SK-N-SH (cell line): ENCODE results near the gene HUNK. TPM values are rescaled to one million over a fixed set of nuclear protein-coding genes. Genes with fewer than 3 reads are reported as not detected.

Experiments
- CTCF ChIA-PET: fragments of 300-600, 350-600 bp; formaldehyde crosslinking; extraction: SDS; loops from one replicate; lab custom pipeline; 2021; lab: Yijun Ruan, JAX
- POLR2A ChIA-PET: fragments of 350-600 bp; sonication (Branson Sonifier 250); formaldehyde crosslinking; extraction: SDS; loops from one replicate; lab custom pipeline; 2020; ENCODE audit warnings: antibody characterized with exemption, inconsistent platforms; lab: Yijun Ruan, JAX
- DNase-seq: peaks from one replicate; pipeline ENCODE4 v3.0.0; 2012
- H2AFZ ChIP-seq: fragments of 200-600 bp; sonication (generic); 2 replicates; pipeline ENCODE4 v1.8.1; 2016; ENCODE audit warnings: antibody characterized with exemption, mild to moderate bottlenecking, low read depth
- H3F3A ChIP-seq: fragments of 200-600 bp; sonication (generic); replicated peaks from 2 replicates; pipeline ENCODE3; 2016; ENCODE audit warnings: antibody characterized with exemption, mild to moderate bottlenecking; ENCODE audit not compliant: insufficient read depth
- H3K27ac ChIP-seq, 2 experiments: fragments of 200-500 bp in 1 of 2; fragments of 200-600 bp in 1 of 2; sonication (Bioruptor generic) in 1 of 2; sonication (generic), shearing (Covaris generic) in 1 of 2; 2 replicates each; pipeline versions ENCODE4 v1.5.1 to v1.6.1; 2014 to 2016; ENCODE audit warnings: low read depth in 2 of 2, inconsistent platforms in 1 of 2, low read length in 1 of 2, mild to moderate bottlenecking in 1 of 2, mixed read lengths in 1 of 2
- H3K27me3 ChIP-seq: fragments of 200-600 bp; sonication (generic), shearing (Covaris generic); 2 replicates; pipeline ENCODE4 v1.6.1; 2016; ENCODE audit warnings: mixed run types; ENCODE audit not compliant: insufficient read depth
- H3K36me3 ChIP-seq, 2 experiments: fragments of 200-500 bp in 1 of 2; fragments of 200-600 bp in 1 of 2; sonication (Bioruptor generic) in 1 of 2; sonication (generic) in 1 of 2; replicated peaks in 1 of 2; 2 replicates each; pipeline versions ENCODE3 to v1.5.1; 2014 to 2016; ENCODE audit warnings: low read length in 1 of 2, mild to moderate bottlenecking in 1 of 2; ENCODE audit not compliant: insufficient read depth in 2 of 2, control insufficient read depth in 1 of 2
- H3K4me1 ChIP-seq, 2 experiments: fragments of 200-500 bp in 1 of 2; fragments of 200-600 bp in 1 of 2; sonication (Bioruptor generic) in 1 of 2; sonication (generic), shearing (Covaris generic) in 1 of 2; 2 replicates each; pipeline versions ENCODE4 v1.5.1 to v1.6.1; 2014 to 2016; ENCODE audit warnings: low read depth in 1 of 2, low read length in 1 of 2, mixed run types in 1 of 2; ENCODE audit not compliant: insufficient read depth in 2 of 2, control insufficient read depth in 1 of 2
- H3K4me2 ChIP-seq: fragments of 200-600 bp; sonication (generic), shearing (Covaris generic); 2 replicates; pipeline ENCODE4 v1.6.1; 2017; ENCODE audit warnings: mixed run types
- H3K4me3 ChIP-seq, 2 experiments: fragments of 200-500 bp in 1 of 2; fragments of 200-600 bp in 1 of 2; sonication (Bioruptor generic) in 1 of 2; sonication (generic), shearing (Covaris generic) in 1 of 2; 2 replicates each; pipeline versions ENCODE4 v1.5.1 to v1.8.1; 2014 to 2016; ENCODE audit warnings: low read depth in 2 of 2, inconsistent platforms in 1 of 2, low read length in 1 of 2, mild to moderate bottlenecking in 1 of 2, mixed read lengths in 1 of 2, moderate library complexity in 1 of 2
- H3K79me2 ChIP-seq: fragments of 200-600 bp; sonication (generic); 2 replicates; pipeline ENCODE4 v1.8.1; 2017; ENCODE audit warnings: mild to moderate bottlenecking; ENCODE audit not compliant: insufficient read depth
- H3K9ac ChIP-seq: fragments of 200-600 bp; sonication (generic); 2 replicates; pipeline ENCODE4 v1.6.1; 2017; ENCODE audit warnings: mixed run types
- H3K9me2 ChIP-seq: fragments of 200-600 bp; sonication (generic); 2 replicates; pipeline ENCODE4 v1.6.1; 2017; ENCODE audit warnings: mixed run types
- H3K9me3 ChIP-seq: fragments of 200-600 bp; sonication (generic); 2 replicates; pipeline ENCODE4 v1.6.1; 2017; ENCODE audit warnings: mixed run types, mild to moderate bottlenecking, moderate library complexity
- H4K20me1 ChIP-seq: fragments of 200-600 bp; sonication (generic); 2 replicates; pipeline ENCODE4 v1.6.1; 2017; ENCODE audit warnings: mild to moderate bottlenecking, mixed run types; ENCODE audit not compliant: insufficient read depth
- CHD2 ChIP-seq: fragments of 150-350 bp; IDR thresholded peaks from 2 replicates; pipeline ENCODE4 v1.6.1; 2018; ENCODE audit warnings: low read length; ENCODE audit not compliant: partially characterized antibody
- FOSL2 ChIP-seq: IDR thresholded peaks from 2 replicates; pipeline ENCODE4 v1.4.0; 2012; ENCODE audit warnings: low read depth, mild to moderate bottlenecking, moderate library complexity, borderline replicate concordance
- FOXJ3 ChIP-seq: sonication (generic); formaldehyde crosslinking; IDR thresholded peaks from 2 replicates; pipeline ENCODE4 v1.5.1; 2020; ENCODE audit warnings: mild to moderate bottlenecking, missing genetic modification reagents
- FOXM1 ChIP-seq: IDR thresholded peaks from 2 replicates; pipeline ENCODE4 v1.4.0; 2012; ENCODE audit warnings: low read depth, mild to moderate bottlenecking
- GATA2 ChIP-seq: sonication (generic); formaldehyde crosslinking; IDR thresholded peaks from 2 replicates; pipeline ENCODE4 v1.5.0; 2020; ENCODE audit warnings: mild to moderate bottlenecking, missing genetic modification reagents
- JUND ChIP-seq: IDR thresholded peaks from 2 replicates; pipeline ENCODE4 v1.4.0; 2012
- RAD21 ChIP-seq: IDR thresholded peaks from 2 replicates; pipeline ENCODE4 v1.6.1; 2012; ENCODE audit warnings: mild to moderate bottlenecking, low read length
- RCOR1 ChIP-seq: fragments of 150-350 bp; IDR thresholded peaks from 2 replicates; pipeline ENCODE4 v1.6.1; 2017; ENCODE audit warnings: antibody characterized with exemption, low read length
- RFX5 ChIP-seq: IDR thresholded peaks from 2 replicates; pipeline ENCODE4 v1.6.1; 2012; ENCODE audit warnings: mild to moderate bottlenecking, improper control_type of control experiment, low read length
- RXRA ChIP-seq: IDR thresholded peaks from 2 replicates; pipeline ENCODE4 v1.4.0; 2012; ENCODE audit warnings: low read depth, mild to moderate bottlenecking, borderline replicate concordance
- SIN3A ChIP-seq: IDR thresholded peaks from 2 replicates; pipeline ENCODE4 v1.6.1; 2012; ENCODE audit warnings: low read depth, mild to moderate bottlenecking, low read length, moderate library complexity, borderline replicate concordance
- SMC3 ChIP-seq: IDR thresholded peaks from 2 replicates; pipeline ENCODE4 v1.6.1; 2012; ENCODE audit warnings: low read depth, low read length, improper control_type of control experiment
- TCF12 ChIP-seq: IDR thresholded peaks from 2 replicates; pipeline ENCODE4 v1.4.0; 2012
- TEAD4 ChIP-seq: IDR thresholded peaks from 2 replicates; pipeline ENCODE4 v1.4.0; 2012; ENCODE audit warnings: mild to moderate bottlenecking, borderline replicate concordance; ENCODE audit not compliant: insufficient read depth
- USF2 ChIP-seq: fragments of 150-350 bp; IDR thresholded peaks from 2 replicates; pipeline ENCODE4 v1.6.1; 2017; ENCODE audit warnings: antibody characterized with exemption, low read length, low read depth, borderline replicate concordance
- YY1 ChIP-seq: IDR thresholded peaks from 2 replicates; pipeline ENCODE4 v1.4.0; 2012; ENCODE audit warnings: low read depth, mild to moderate bottlenecking
- WGBS: methylation state at CpG from one replicate; pipeline ENCODE4 v1.1.6; 2017; ENCODE audit warnings: low lambda C conversion rate; 5-methylcytosine and 5-hydroxymethylcytosine counted together
- polyA plus RNA-seq, 3 experiments: library from polyadenylated mRNA; depleted of rRNA; stranded (reverse); fragments of >200 nt; gene quantifications; 2 replicates each; pipeline ENCODE4 v1.2.3, GENCODE V29; 2012
- TF ChIP-seq, protein P1 (sequence below): fragments of 200-600 bp; sonication (generic); IDR thresholded peaks from 2 replicates; pipeline ENCODE4 v1.6.1; 2017; ENCODE audit warnings: antibody characterized with exemption, mild to moderate bottlenecking, moderate library complexity
- TF ChIP-seq, protein P2 (sequence below): IDR thresholded peaks from 2 replicates; pipeline ENCODE4 v1.4.0; 2012; ENCODE audit warnings: low read depth, borderline replicate concordance
- TF ChIP-seq, protein P3 (sequence below): IDR thresholded peaks from 2 replicates; pipeline ENCODE4; 2012
- TF ChIP-seq, protein P4 (sequence below): IDR thresholded peaks from 2 replicates; pipeline ENCODE4 v1.4.0; 2012; ENCODE audit warnings: low read depth, borderline replicate concordance

HUNK gene
- polyA plus RNA-seq, 1 of the 3 experiments (the other 2 are of a cell fraction) = 0.31 TPM

DNA sequence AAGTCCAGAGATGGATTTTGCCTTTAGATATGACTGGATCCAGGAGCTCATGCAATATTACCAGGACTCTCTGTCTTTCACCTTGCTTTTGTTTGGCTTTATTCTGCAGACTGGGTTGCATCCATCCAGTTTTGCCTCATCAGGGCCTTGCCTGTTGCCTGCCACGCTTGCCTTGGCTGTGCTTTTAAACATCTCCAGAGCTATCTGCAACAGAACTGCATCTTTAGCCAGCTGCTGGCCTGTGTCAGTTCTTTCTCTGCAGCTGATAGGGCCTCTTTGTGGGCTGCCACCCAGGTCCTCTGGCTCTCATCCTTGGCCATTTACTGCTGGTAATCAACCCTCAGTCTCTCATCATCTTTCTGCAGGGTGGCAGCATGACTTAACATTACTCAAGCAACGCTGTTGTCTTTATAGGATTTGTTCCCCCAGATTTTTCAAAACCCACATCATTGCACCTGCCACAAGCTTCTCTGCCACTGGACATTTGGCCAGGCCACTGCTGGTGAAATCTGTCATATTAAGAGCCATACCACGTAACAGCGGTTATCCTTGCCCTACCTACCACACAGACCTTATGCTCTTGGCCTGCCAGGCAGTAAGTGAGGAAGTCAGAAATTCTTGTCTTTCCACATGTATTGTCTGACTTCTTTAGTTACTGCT, 24.4 kb upstream of the HUNK start:
- no peak overlapping the region for H3K4me3 ChIP-seq
- no peaks in the 10 kb centered on the region for H3K4me1 ChIP-seq
- DNase-seq = no peak
- no peaks in the 10 kb centered on the region for H3K9me3 ChIP-seq
- no peaks in the 10 kb centered on the region for H4K20me1 ChIP-seq
- no peaks in the 10 kb centered on the region for H3F3A ChIP-seq
- no peak overlapping the region for H3K27ac ChIP-seq
- 47% methylated on average over 4 of the region's 4 CpGs for WGBS
- H3K9ac ChIP-seq = no peak overlapping the region
- TF ChIP-seq, protein P1, sequence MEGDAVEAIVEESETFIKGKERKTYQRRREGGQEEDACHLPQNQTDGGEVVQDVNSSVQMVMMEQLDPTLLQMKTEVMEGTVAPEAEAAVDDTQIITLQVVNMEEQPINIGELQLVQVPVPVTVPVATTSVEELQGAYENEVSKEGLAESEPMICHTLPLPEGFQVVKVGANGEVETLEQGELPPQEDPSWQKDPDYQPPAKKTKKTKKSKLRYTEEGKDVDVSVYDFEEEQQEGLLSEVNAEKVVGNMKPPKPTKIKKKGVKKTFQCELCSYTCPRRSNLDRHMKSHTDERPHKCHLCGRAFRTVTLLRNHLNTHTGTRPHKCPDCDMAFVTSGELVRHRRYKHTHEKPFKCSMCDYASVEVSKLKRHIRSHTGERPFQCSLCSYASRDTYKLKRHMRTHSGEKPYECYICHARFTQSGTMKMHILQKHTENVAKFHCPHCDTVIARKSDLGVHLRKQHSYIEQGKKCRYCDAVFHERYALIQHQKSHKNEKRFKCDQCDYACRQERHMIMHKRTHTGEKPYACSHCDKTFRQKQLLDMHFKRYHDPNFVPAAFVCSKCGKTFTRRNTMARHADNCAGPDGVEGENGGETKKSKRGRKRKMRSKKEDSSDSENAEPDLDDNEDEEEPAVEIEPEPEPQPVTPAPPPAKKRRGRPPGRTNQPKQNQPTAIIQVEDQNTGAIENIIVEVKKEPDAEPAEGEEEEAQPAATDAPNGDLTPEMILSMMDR = no peak
- TF ChIP-seq YY1 = no peak
- no peak for TF ChIP-seq SMC3
- no peak for TF ChIP-seq GATA2
- TF ChIP-seq USF2 = no peak
- TF ChIP-seq, protein P2, sequence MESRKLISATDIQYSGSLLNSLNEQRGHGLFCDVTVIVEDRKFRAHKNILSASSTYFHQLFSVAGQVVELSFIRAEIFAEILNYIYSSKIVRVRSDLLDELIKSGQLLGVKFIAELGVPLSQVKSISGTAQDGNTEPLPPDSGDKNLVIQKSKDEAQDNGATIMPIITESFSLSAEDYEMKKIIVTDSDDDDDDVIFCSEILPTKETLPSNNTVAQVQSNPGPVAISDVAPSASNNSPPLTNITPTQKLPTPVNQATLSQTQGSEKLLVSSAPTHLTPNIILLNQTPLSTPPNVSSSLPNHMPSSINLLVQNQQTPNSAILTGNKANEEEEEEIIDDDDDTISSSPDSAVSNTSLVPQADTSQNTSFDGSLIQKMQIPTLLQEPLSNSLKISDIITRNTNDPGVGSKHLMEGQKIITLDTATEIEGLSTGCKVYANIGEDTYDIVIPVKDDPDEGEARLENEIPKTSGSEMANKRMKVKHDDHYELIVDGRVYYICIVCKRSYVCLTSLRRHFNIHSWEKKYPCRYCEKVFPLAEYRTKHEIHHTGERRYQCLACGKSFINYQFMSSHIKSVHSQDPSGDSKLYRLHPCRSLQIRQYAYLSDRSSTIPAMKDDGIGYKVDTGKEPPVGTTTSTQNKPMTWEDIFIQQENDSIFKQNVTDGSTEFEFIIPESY = no peak
- no peak for TF ChIP-seq RAD21
- no peak for TF ChIP-seq FOXM1
- no peak for TF ChIP-seq TCF12
- TF ChIP-seq SIN3A = no peak
- TF ChIP-seq, protein P3, sequence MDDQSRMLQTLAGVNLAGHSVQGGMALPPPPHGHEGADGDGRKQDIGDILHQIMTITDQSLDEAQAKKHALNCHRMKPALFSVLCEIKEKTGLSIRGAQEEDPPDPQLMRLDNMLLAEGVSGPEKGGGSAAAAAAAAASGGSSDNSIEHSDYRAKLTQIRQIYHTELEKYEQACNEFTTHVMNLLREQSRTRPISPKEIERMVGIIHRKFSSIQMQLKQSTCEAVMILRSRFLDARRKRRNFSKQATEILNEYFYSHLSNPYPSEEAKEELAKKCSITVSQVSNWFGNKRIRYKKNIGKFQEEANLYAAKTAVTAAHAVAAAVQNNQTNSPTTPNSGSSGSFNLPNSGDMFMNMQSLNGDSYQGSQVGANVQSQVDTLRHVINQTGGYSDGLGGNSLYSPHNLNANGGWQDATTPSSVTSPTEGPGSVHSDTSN = no peak
- TF ChIP-seq RCOR1 = no peak
- TF ChIP-seq, protein P4, sequence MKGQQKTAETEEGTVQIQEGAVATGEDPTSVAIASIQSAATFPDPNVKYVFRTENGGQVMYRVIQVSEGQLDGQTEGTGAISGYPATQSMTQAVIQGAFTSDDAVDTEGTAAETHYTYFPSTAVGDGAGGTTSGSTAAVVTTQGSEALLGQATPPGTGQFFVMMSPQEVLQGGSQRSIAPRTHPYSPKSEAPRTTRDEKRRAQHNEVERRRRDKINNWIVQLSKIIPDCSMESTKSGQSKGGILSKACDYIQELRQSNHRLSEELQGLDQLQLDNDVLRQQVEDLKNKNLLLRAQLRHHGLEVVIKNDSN = no peak
- TF ChIP-seq JUND = no peak
- no peak for TF ChIP-seq CHD2
- TF ChIP-seq TEAD4 = no peak
- TF ChIP-seq FOSL2 = no peak
- TF ChIP-seq RFX5 = no peak
- no peak for TF ChIP-seq FOXJ3
- TF ChIP-seq RXRA = no peak
- peaks cover 7% of the 10 kb centered on the region for H3K27me3 ChIP-seq
- no peaks in the 10 kb centered on the region for H3K36me3 ChIP-seq
- CTCF ChIA-PET = interaction anchor here (1.4 to 2.4 kb wide), 2 partner anchors 18 to 62 kb away, joined by 3 to 11 read pairs; no protein-coding TSS in a partner anchor
- no peak overlapping the region for H2AFZ ChIP-seq
- POLR2A ChIA-PET = no interaction called here
- H3K4me2 ChIP-seq = no peak overlapping the region
- no peaks in the 10 kb centered on the region for H3K79me2 ChIP-seq
- H3K9me2 ChIP-seq = no peaks in the 10 kb centered on the region
